ENCODE data around the gene SDSL. TPM values are rescaled to one million over a fixed set of nuclear protein-coding genes. Genes with fewer than 3 reads are reported as not detected.

SDSL gene
- total RNA-seq, 1 experiment from 2014 or later: 0.52 TPM

DNA sequence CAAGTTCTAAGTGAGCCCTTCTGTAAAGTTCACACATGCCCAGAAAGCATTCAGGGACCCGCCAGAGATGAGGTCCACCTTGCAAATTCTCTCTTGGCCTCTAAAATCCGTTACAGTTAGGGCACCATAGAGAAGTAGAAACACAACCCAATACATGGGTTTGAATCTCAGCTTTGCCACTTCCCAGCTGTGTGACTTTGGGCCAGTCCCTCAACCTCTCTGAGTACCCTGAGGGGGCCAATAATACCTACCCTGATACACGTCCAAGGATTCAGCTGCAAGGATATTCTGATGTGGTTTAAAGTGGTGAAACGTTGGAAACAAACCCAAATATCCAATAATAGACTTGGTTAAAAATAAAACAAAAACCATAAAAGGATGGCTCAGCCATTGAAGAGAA is 37.8 kb downstream of the SDSL start:
- Mint-ChIP-seq H3K27me3 (ENCODE audit: low read depth) (peaks cover 56% of the 10 kb centered on the region), H3K4me3 (no peak overlapping the region)
- POLR2A ChIA-PET: no interaction called here

DNA sequence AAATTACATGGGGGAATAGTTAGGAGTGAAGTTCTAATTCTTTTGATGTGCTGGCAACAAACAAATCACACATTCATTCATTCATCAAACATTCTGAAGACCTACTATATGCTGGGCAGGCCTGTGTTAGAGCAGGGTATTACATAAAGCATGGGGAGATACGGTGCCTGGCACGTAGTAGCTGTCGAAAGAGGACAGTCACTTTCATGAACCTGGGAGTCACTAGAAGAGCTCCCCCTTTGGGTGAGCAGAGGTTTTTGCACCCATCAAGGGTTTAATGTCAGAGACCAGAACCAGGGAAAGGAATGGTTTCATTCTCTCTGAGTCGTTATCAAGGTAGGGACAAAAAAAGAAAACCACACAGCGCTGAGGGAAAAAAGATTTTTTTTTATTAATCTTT is 39.5 kb downstream of the SDSL start:
- H3K36me3 Mint-ChIP-seq: no peaks in the 10 kb centered on the region
- CTCF ChIA-PET: interaction anchor here (0.6 to 4.0 kb wide), 79 partner anchors 9 to 505 kb away, joined by 3 to 92 read pairs (median 4); partner anchors contain the start of genes LHX5, RBM19 and SDSL
- DNase-seq (ENCODE audit: low spot score) (no peak), ATAC-seq (peak; percentile 14)
- POLR2A ChIA-PET: no interaction called here
- peaks cover 72% of the 10 kb centered on the region for H3K27me3 Mint-ChIP-seq (ENCODE audit: low read depth)
- peaks cover 37% of the 10 kb centered on the region for H3K4me1 Mint-ChIP-seq
- no peak overlapping the region for H3K4me3 Mint-ChIP-seq
- H3K27ac Mint-ChIP-seq: no peak overlapping the region
- H3K9me3 Mint-ChIP-seq: no peaks in the 10 kb centered on the region
- TF ChIP-seq, protein P1, sequence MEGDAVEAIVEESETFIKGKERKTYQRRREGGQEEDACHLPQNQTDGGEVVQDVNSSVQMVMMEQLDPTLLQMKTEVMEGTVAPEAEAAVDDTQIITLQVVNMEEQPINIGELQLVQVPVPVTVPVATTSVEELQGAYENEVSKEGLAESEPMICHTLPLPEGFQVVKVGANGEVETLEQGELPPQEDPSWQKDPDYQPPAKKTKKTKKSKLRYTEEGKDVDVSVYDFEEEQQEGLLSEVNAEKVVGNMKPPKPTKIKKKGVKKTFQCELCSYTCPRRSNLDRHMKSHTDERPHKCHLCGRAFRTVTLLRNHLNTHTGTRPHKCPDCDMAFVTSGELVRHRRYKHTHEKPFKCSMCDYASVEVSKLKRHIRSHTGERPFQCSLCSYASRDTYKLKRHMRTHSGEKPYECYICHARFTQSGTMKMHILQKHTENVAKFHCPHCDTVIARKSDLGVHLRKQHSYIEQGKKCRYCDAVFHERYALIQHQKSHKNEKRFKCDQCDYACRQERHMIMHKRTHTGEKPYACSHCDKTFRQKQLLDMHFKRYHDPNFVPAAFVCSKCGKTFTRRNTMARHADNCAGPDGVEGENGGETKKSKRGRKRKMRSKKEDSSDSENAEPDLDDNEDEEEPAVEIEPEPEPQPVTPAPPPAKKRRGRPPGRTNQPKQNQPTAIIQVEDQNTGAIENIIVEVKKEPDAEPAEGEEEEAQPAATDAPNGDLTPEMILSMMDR (IDR thresholded peaks at IDR 0.05): peak; percentile 66
- no peak for TF ChIP-seq ZNF219 (CRISPR knock-in tag; IDR thresholded peaks at IDR 0.05; ENCODE audit: borderline replicate concordance)
- no peak for TF ChIP-seq RELA (CRISPR knock-in tag; IDR thresholded peaks at IDR 0.05; ENCODE audit: borderline replicate concordance)
- no peak for TF ChIP-seq ZNF121 (CRISPR knock-in tag; IDR thresholded peaks at IDR 0.05)
- TF ChIP-seq, protein P2, sequence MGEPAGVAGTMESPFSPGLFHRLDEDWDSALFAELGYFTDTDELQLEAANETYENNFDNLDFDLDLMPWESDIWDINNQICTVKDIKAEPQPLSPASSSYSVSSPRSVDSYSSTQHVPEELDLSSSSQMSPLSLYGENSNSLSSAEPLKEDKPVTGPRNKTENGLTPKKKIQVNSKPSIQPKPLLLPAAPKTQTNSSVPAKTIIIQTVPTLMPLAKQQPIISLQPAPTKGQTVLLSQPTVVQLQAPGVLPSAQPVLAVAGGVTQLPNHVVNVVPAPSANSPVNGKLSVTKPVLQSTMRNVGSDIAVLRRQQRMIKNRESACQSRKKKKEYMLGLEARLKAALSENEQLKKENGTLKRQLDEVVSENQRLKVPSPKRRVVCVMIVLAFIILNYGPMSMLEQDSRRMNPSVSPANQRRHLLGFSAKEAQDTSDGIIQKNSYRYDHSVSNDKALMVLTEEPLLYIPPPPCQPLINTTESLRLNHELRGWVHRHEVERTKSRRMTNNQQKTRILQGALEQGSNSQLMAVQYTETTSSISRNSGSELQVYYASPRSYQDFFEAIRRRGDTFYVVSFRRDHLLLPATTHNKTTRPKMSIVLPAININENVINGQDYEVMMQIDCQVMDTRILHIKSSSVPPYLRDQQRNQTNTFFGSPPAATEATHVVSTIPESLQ (CRISPR knock-in tag; IDR thresholded peaks at IDR 0.05): no peak

More for the DNA sequence above, 37.8 kb downstream of the SDSL start:
- ATAC-seq (no peak), DNase-seq (ENCODE audit: low spot score) (no peak)
- Mint-ChIP-seq H3K36me3 (no peaks in the 10 kb centered on the region), H3K4me1 (peaks cover 36% of the 10 kb centered on the region), H3K27ac (no peak overlapping the region), H3K9me3 (no peaks in the 10 kb centered on the region)
- CTCF ChIA-PET: interaction anchor here (1.3 to 4.0 kb wide), 2 partner anchors 21 to 34 kb away, joined by 3 to 92 read pairs; no protein-coding TSS in a partner anchor
- TF ChIP-seq PRRX2 (CRISPR knock-in tag; IDR thresholded peaks at IDR 0.05): no peak
- no peak for TF ChIP-seq HMGA2 (CRISPR knock-in tag; IDR thresholded peaks at IDR 0.05)
- TF ChIP-seq TEAD4 (CRISPR knock-in tag; IDR thresholded peaks at IDR 0.05): no peak
- no peak for TF ChIP-seq ZNF423 (CRISPR knock-in tag; IDR thresholded peaks at IDR 0.05)
- no peak for TF ChIP-seq ZNF121 (CRISPR knock-in tag; IDR thresholded peaks at IDR 0.05)
- no peak for TF ChIP-seq GTF2I (CRISPR knock-in tag; conservative IDR thresholded peaks at IDR 0.05)
- TF ChIP-seq, protein P3, sequence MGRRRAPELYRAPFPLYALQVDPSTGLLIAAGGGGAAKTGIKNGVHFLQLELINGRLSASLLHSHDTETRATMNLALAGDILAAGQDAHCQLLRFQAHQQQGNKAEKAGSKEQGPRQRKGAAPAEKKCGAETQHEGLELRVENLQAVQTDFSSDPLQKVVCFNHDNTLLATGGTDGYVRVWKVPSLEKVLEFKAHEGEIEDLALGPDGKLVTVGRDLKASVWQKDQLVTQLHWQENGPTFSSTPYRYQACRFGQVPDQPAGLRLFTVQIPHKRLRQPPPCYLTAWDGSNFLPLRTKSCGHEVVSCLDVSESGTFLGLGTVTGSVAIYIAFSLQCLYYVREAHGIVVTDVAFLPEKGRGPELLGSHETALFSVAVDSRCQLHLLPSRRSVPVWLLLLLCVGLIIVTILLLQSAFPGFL (CRISPR knock-in tag; IDR thresholded peaks at IDR 0.05; ENCODE audit: borderline replicate concordance): no peak
- TF ChIP-seq, protein P4, sequence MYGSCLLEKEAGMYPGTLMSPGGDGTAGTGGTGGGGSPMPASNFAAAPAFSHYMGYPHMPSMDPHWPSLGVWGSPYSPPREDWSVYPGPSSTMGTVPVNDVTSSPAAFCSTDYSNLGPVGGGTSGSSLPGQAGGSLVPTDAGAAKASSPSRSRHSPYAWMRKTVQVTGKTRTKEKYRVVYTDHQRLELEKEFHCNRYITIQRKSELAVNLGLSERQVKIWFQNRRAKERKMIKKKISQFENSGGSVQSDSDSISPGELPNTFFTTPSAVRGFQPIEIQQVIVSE (CRISPR knock-in tag; IDR thresholded peaks at IDR 0.05; ENCODE audit: borderline replicate concordance): no peak
- no peak for TF ChIP-seq RORB (CRISPR knock-in tag; IDR thresholded peaks at IDR 0.05)
- TF ChIP-seq MYBL2 (CRISPR knock-in tag; IDR thresholded peaks at IDR 0.05): no peak

DNA sequence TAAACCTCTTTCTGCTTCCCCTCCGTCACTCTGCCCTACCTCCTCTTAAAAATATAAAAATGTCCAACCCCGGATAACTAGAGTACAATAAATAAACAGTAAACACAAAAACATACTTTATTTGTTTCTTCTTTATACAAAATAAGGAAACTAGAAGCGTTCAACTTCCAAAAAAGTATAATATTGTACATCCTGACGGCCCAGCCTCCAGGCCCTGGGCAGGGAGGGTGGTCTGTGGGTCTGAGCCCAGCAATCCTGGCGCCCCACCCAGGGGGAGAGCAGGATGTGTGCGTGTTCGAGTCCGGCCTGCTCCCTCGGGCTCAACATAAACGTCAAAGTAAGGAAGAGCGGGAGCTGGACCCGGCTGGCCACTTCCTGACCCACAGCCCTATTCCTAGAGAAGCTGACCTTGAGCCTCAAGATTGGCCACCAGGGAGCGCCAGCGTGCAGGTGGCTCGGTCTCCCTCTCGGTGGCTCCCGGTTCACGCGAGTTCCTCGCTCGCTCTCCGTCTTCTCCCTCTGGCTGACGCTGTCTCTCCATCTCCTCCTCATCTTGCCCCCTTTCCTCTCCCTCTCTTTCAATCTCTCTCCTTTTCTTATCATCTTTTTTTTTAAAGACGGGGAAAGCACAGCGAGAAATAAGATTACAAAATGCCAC is 40.1 kb downstream of the SDSL start:
- no peaks in the 10 kb centered on the region for H3K9me3 Mint-ChIP-seq
- peaks cover 35% of the 10 kb centered on the region for H3K4me1 Mint-ChIP-seq
- H3K27ac Mint-ChIP-seq: no peak overlapping the region
- H3K4me3 Mint-ChIP-seq: peak overlapping the region; percentile 75
- POLR2A ChIA-PET: no interaction called here
- no peak for TF ChIP-seq EMX1 (CRISPR knock-in tag; IDR thresholded peaks at IDR 0.05)
- TF ChIP-seq, protein P1 (IDR thresholded peaks at IDR 0.05): peak; percentile 81; the same call in 1 of the 2 replicates
- CTCF ChIA-PET: interaction anchor here (0.7 to 4.0 kb wide), 79 partner anchors 9 to 504 kb away, joined by 3 to 92 read pairs (median 4); partner anchors contain the start of genes LHX5, RBM19, SDS and SDSL
- ATAC-seq: peak; percentile 12
- DNase-seq (ENCODE audit: low spot score): peak; percentile 89
- H3K27me3 Mint-ChIP-seq (ENCODE audit: low read depth): peaks cover 78% of the 10 kb centered on the region
- H3K36me3 Mint-ChIP-seq: no peaks in the 10 kb centered on the region
